KMS-11 (cell line): Measurements from ENCODE around the gene SNRPB.

Source experiments
- H2AFZ ChIP-seq: fragments of 200-600 bp; sonication (generic); 2 replicates; pipeline ENCODE4 v1.6.1; 2016; ENCODE audit warnings: antibody characterized with exemption, mixed run types, low read depth
- H3K27ac ChIP-seq: fragments of 200-600 bp; sonication (generic); 2 replicates; pipeline ENCODE4 v1.6.1; 2016; ENCODE audit warnings: mild to moderate bottlenecking, mixed run types
- H3K27me3 ChIP-seq: fragments of 200-600 bp; sonication (generic); 2 replicates; pipeline ENCODE4 v1.6.1; 2017; ENCODE audit warnings: mild to moderate bottlenecking, low read depth, mixed run types, moderate library complexity; ENCODE audit not compliant: insufficient read depth
- H3K36me3 ChIP-seq: fragments of 200-600 bp; sonication (generic); 2 replicates; pipeline ENCODE4 v1.6.1; 2017; ENCODE audit warnings: mild to moderate bottlenecking, mixed run types; ENCODE audit not compliant: insufficient read depth
- H3K4me1 ChIP-seq: fragments of 200-600 bp; sonication (generic); 2 replicates; pipeline ENCODE4 v1.6.1; 2016; ENCODE audit warnings: mild to moderate bottlenecking, low read depth, mixed run types; ENCODE audit not compliant: poor library complexity, severe bottlenecking
- H3K4me2 ChIP-seq: fragments of 200-600 bp; sonication (generic); 2 replicates; pipeline ENCODE4 v1.7.0; 2016; ENCODE audit warnings: mild to moderate bottlenecking, mixed run types
- H3K4me3 ChIP-seq: fragments of 200-600 bp; sonication (generic); IDR thresholded peaks from 2 replicates; pipeline ENCODE4 v1.6.1; 2017; ENCODE audit warnings: low read depth, low read length, mixed read lengths; ENCODE audit not compliant: insufficient read depth
- H3K79me2 ChIP-seq: fragments of 200-600 bp; sonication (generic); 2 replicates; pipeline ENCODE4 v1.6.1; 2016; ENCODE audit warnings: low read depth, mixed run types; ENCODE audit not compliant: insufficient read depth
- H3K9ac ChIP-seq: fragments of 200-600 bp; sonication (generic); 2 replicates; pipeline ENCODE4 v1.6.1; 2016; ENCODE audit warnings: mild to moderate bottlenecking, mixed run types
- H4K20me1 ChIP-seq: fragments of 200-600 bp; sonication (generic); 2 replicates; pipeline ENCODE4 v1.6.1; 2016; ENCODE audit warnings: mild to moderate bottlenecking, mixed run types; ENCODE audit not compliant: insufficient read depth
- CTCF ChIP-seq: fragments of 200-600 bp; sonication (generic); conservative IDR thresholded peaks from 2 replicates; pipeline ENCODE4 v1.6.1; 2017; ENCODE audit warnings: low read depth, mild to moderate bottlenecking, antibody characterized with exemption, low read length, moderate library complexity, mixed read lengths

Gene SNRPB

GRCh38 chr20:2468581-2469407 is 1.8 kb downstream of the SNRPB start:
- Histone ChIP-seq H2AFZ (no peak overlapping the region), H3K4me2 (peak overlapping the region; percentile 80), H3K4me3 (no peak overlapping the region), H3K79me2 (peaks cover 46% of the 10 kb centered on the region), H4K20me1 (peaks cover 11% of the 10 kb centered on the region; the same call in 1 of the 2 replicates), H3K36me3 (no peaks in the 10 kb centered on the region; the same call in 1 of the 2 replicates), H3K27ac (no peak overlapping the region), H3K4me1 (peaks cover 10% of the 10 kb centered on the region), H3K9ac (peak overlapping the region; percentile 98; the same call in 1 of the 2 replicates), H3K27me3 (no peaks in the 10 kb centered on the region)
- no peak for TF ChIP-seq CTCF

GRCh38 chr20:2467412-2467811 is 3.2 kb downstream of the SNRPB start:
- Histone ChIP-seq H3K9ac (no peak overlapping the region), H3K27me3 (no peaks in the 10 kb centered on the region), H3K4me3 (no peak overlapping the region), H2AFZ (no peak overlapping the region), H3K79me2 (peaks cover 46% of the 10 kb centered on the region), H3K36me3 (no peaks in the 10 kb centered on the region; the same call in 1 of the 2 replicates), H3K4me1 (peaks cover 10% of the 10 kb centered on the region), H4K20me1 (peaks cover 11% of the 10 kb centered on the region; the same call in 1 of the 2 replicates), H3K27ac (no peak overlapping the region), H3K4me2 (no peak overlapping the region)
- no peak for TF ChIP-seq CTCF

- no peak overlapping the region for H2AFZ ChIP-seq
- no peak overlapping the region for H3K4me2 ChIP-seq
- peaks cover 11% of the 10 kb centered on the region; the same call in 1 of the 2 replicates for H4K20me1 ChIP-seq
- H3K27ac ChIP-seq, result no peak overlapping the region
- H3K36me3 ChIP-seq, result no peaks in the 10 kb centered on the region; the same call in 1 of the 2 replicates
- no peak for TF ChIP-seq CTCF
- peaks cover 41% of the 10 kb centered on the region for H3K79me2 ChIP-seq
- H3K9ac ChIP-seq, result no peak overlapping the region
- H3K4me1 ChIP-seq, result peaks cover 10% of the 10 kb centered on the region
- H3K4me3 ChIP-seq, result no peak overlapping the region
- no peaks in the 10 kb centered on the region for H3K27me3 ChIP-seq
Observed at GRCh38 chr20:2465100-2465499, 5.5 kb downstream of the SNRPB start.

GRCh38 chr20:2463616-2464365 is 6.8 kb downstream of the SNRPB start:
- H2AFZ ChIP-seq, result no peak overlapping the region
- H4K20me1 ChIP-seq, result peaks cover 11% of the 10 kb centered on the region; the same call in 1 of the 2 replicates
- peaks cover 6% of the 10 kb centered on the region for H3K4me1 ChIP-seq
- H3K27me3 ChIP-seq, result no peaks in the 10 kb centered on the region
- no peak overlapping the region for H3K27ac ChIP-seq
- no peaks in the 10 kb centered on the region; the same call in 1 of the 2 replicates for H3K36me3 ChIP-seq
- no peak overlapping the region for H3K9ac ChIP-seq
- H3K79me2 ChIP-seq, result peaks cover 28% of the 10 kb centered on the region
- no peak overlapping the region for H3K4me2 ChIP-seq
- H3K4me3 ChIP-seq, result no peak overlapping the region
- TF ChIP-seq CTCF, result no peak
